Activated CD4-positive, alpha-beta T cell treated with anti-CD3 and anti-CD28 coated beads, Interleukin-10, Interleukin-2, amounts not matched to agents 100 ng/mL and 50 ng/mL, durations not matched to agents 16 hours and 8 hours (primary cell): ENCODE measurements around the gene HES7.
A peak's percentile ranks its signal among the peaks of the same experiment; 100 is the strongest.
"Not testable (repeated sequence)": the region's sequence is repeated elsewhere in the genome, so short reads cannot be mapped to it uniquely, and the experiment has no call there.

Experiments used
- DNase-seq: peaks from one replicate; pipeline ENCODE4 v3.0.0-alpha.2; 2020

HES7 gene

GRCh38 chr17:8091033-8091687 is 32.7 kb downstream of the HES7 start:
- no peak for DNase-seq

DNA sequence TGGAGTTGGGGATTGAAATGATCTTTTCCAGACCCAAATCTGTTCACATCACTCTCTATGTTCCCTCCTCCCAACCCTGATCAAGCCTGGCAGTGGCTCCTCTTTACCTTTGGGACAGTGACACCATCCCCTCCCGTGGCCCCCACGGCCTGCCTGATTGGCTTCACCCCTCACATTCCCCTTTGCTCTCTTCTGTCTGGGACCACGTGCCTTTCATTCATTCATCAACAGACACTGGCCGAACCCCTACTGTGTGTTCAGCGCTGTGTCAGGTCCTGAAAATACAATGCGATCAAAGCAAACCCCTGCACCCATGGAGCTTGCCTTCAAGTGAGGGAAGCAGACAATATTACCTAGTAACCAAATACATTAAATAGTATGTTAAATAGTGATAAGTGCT is 34.2 kb downstream of the HES7 start:
- no peak for DNase-seq

GRCh38 chr17:8087952-8088230 is 36.0 kb downstream of the HES7 start:
- DNase-seq, result no peak

GRCh38 chr17:8087075-8087951 is 36.6 kb downstream of the HES7 start, which contains the start of gene ALOX12B:
Gene ALOX12B, minus strand, starts transcription at chr17:8087716. Its CDS starts 274 bp downstream, at chr17:8087442.
- DNase-seq, result no peak

DNA sequence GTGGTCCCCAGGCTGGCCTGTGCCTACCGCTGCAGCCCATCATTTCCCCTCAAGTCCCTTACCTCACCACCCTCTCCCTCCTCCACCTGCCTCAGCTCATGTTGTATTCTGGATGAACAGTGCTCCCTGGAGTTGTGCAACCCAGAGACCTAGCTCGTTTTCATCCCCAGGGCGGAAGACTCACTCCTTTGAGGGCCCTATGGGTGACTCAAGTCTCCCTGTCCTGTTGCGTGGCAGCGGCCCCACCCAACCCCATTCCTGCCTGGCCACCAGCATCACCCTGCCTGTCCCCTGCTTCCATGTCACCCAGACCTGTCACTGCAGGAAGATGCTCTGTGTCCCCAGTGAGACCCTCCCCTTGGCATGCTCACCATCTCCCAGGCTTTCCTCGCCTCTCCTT is 39.7 kb downstream of the HES7 start:
- no peak for DNase-seq

DNA sequence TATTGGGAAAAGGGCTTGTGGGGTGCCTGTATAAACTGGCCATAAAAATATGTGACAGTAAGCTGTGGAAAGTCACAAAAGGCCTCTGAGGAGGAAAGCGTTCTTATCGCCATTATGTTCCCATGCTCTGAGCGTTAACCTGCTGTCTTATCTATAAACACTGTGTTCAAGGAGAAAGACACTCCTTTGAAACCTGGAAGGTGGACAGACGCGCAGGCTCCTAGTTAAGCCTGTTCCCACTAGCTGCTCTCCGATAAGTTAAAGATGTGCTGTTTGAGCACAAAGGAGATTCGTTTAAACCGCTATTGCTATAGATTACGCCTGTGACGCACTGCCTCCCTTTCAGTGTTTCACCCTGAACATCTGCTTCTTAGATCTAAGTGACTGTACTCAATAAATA is 41.6 kb downstream of the HES7 start:
- no peak for DNase-seq

- no peak for DNase-seq
Observed at GRCh38 chr17:8081876-8082275, 42.0 kb downstream of the HES7 start.

DNA sequence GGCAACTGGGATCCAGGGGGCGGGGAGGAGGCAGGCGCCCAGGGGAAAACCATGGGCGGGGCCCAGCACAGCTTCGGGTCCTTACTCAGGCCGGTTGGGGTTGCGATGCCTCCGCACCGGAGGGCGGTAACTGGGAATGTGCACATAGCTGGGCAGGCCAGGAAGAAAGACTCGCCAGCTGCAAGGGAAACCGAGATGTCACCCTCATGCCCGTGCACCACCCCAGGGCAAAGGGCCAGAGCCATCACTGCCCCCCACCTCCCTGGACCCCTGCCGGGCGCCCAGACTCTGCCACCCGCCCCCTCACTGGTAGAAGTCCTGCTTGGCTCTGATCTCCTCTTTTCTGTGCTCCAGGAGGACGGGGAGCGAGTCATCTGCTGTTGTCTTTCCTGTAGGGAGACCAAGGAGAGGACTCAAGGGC is 43.1 kb downstream of the HES7 start:
- DNase-seq, result no peak

DNA sequence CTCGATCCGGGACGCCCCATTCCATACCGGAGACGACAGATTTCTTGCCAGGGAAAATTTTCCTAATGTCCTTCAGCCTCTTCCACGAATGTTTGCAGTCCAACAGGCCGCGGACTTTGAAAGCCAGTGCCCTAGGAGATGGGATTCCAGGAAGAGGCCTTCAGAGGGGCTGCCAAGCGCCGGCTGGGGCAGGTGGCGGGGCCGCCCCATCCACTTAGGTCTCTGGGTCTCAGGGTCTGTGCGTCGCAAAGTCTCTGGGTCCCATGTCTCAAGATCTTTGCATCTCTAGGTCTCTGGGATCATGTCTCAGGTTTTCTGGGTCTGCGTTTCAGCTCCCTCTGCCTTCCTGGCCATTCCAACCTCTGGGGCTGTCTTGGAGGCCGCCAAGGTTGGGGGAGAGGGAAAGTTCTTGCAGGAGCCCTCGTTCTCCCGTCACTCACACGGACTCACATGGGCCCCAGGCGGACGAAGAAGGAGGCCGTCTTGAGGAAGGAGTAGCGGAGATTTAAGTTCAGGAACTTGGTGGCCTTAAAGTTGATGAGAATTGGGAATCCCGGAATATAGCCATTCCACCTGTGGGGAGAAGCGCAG is 43.6 kb downstream of the HES7 start:
- DNase-seq, result no peak

DNA sequence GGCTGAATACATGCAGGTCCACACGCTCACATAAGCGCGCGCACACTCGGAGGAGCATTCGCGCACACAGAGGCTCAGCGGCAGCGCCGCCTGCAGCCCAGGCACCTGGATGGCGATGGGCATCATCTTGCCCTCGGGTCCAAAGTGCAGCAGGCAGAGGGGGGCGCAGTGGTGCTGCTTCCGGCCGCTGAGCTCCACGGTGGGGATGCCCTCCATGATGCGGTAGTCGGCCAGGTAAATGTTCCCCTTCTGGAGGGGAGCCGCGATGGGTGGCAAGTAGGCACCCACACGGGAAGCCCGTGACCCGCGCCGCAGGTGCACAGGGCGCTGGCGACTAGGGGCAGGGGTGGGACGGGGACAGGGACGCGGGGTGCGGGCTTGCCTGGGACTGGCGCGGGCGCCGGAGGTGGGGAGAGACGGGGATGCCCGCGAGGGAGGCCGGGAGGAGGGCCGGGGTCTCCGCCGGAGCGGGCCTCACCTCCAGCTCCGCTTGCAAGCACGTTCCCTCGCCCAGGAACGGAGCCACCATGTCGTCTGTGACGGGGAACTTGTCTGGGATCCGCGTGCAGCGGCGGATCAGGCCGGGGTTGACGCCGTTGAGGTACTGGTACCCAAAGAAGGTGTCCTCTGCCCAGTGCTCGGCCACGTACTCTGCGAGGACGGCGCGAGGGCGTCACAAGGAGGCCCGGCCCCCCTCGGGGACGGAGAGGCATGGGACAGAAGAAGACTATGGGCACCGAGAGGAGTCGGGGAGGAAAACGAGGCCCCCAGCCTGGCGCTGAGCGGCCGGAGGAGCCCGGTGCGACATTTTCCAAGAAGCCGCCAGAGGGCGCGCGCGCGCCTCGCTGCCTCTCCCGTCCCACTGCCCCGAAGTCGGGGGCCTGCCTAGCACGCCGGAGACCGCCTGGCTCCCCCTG is 44.4 kb downstream of the HES7 start:
- DNase-seq, result peak; percentile 90

DNA sequence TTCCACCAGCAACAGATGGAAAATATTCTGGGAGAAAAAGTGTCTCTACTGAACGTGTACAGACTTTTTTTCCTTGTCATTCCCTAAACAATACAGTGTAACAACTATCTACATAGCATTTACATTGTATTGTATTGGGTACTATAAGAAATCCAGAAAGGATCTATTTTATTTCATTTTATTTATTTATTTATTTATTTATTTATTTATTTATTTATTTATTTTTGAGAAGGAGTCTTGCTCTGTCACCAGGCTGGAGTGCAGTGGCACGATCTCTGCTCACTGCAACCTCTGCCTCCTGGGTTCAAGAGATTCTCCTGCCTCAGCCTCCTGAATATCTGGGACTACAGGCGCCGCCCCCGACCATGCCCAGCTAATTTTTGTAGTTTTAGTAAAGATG is 46.0 kb downstream of the HES7 start:
- DNase-seq, result not testable (repeated sequence)

- no peak for DNase-seq
Observed at GRCh38 chr17:8076502-8077266, 47.2 kb downstream of the HES7 start.

DNA sequence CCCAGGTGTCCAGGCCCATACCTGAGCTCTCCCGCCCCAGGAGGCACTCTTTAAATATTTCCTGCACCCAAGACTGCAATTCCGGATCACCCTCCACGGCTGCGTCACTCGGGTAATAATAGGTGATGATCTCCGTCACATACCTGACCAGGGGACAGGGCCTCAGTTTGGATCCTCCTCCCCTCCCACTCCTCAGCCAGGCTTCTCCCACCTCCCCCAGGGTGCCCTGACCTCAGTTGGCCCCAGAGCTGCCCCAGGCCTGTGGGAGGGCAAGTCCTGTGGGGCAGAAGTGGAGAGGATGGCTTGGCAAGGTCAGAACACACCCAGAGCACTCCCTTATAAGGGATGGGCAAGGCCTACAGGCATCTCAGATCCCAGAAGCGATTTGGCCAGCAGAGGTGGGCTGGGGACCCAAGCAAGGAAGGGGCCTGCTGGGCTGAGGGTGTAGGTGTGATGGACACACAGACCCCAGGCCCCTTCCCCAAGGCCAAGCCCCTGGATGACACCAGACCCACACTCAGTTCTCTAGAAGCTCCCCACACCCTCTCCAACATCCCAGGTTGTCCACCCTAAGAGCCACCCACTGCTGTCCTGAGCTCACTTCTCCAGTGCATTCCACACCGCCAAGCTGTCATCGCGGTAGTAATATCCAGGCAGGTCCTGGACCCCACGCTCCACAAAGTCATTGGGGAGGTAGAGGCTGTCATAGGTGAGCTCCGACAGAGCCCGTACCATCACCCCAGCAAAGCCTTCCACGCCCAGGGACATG is 48.1 kb downstream of the HES7 start:
- no peak for DNase-seq

DNA sequence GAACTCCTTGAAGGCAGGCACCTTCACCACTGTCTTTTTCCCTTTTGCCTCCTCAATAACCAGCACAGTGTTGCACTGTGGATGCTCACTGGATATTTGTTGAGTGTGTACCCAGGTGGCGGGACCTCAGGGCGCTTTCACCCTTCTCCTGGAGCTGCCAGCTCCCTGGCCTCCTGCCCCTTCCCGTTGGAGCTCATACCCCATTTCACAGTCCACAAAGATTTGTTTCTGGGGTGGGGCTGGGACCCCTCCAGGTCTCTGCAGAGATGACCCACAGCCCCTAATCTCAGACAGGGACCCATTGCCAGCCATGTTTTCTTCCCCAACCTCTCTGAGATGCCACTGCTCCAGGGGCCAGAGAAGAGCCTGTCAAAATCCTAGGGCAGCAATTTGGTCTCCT is 48.8 kb downstream of the HES7 start:
- DNase-seq, result no peak

DNA sequence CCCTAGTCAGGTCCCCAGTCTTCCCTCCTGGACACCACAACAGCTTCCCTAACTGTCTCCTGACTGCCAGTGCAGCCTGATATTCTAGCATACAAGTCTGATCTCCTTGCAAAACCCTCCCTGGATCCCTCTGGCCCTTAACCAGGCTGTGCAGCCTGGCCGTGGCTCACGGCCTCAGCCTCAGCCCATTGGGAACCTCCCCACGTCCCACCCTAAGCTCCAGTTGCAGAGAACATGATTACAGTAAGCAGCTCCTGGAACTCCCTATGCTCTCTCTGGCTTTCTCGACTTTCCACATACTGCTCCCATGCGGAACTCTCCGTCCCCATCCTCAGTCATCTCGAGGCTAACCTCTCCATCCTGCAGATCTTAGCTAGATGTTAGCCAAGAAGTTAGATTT is 49.4 kb downstream of the HES7 start:
- no peak for DNase-seq

DNA sequence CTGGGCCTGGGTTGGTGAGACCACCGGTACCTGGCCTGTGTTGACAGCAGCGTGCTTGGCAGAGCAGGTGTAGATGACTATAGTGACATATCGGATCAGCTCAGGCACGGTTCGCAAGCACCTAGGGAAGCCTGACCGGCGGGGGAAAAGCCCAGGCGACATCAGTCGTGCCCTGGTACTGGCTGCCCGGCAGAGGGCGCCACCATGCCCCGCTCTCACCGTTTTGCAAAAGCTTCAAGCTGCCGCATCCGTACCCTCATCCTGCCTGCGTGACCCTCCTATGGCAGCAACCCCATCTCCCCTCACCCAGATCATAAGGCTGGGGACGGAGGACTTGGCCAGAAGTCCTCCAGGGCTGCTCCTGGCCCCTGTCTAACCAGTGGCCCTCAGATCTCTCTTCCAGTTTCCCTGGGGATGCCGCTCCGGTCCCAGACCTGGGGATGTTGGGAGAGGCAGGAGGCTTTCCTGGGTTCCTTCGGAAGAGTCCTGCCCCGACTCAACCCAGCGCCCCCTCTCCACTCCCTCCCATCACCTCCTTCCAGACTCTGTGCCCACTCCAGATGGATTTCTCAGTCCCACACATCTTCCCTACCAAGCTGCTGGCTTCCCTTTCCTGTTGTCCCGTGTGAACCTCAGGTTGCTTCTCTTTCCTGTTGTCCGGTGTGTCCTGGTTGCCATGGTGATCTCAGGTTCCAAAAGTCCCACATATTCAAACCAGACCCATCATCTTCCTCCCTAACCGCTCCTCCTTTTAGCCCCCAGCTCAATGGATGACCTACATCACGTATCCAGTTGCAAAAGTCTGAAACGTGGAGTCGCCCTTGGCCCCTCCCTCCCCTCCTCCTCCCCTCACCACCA is 50.0 kb downstream of the HES7 start:
- peak; percentile 86 for DNase-seq

DNA sequence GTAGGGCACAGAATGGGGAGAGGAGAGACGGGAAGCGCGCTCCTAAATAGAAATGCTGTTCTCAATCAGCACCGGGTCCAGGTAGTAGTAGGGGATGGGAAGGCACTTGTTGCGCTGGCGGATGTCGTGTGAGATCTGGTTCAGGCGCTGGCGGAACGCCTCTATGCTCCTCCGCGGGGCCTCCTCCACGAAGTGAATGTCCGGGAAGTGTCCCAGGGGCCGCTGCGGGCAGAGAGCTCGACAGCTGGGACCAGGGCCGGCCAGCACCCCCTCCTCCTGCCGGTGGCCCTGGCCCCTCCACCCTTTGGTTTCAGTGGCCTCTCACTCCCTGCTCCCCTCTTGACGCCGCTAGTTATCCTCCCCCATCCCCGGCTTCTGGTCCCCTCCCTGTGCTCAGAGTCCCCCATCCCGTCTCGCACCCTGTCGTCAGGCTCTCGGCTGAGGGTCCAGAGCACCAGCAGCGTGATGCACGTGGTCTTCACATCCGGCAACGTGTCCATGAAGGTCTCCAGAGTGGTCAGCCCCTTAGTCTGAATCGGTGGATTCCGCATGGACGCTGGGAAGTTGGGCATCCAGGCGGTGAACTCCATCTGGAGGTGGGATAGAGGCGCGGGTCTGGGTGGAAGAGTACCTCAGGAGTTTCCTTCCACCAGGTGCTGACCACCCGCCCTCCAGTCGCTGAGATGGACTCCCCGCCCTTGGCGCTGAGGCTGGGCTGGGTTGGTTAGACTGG is 51.0 kb downstream of the HES7 start:
- DNase-seq, result peak; percentile 15

GRCh38 chr17:8072341-8072728 is 51.6 kb downstream of the HES7 start:
- DNase-seq, result no peak

GRCh38 chr17:8071496-8071895 is 52.4 kb downstream of the HES7 start:
- no peak for DNase-seq
